IPS-18c (cell line): ENCODE data around the gene TTC28.

Experiments used
- H3K4me3 ChIP-seq: 2 replicates; pipeline ENCODE4 v1.7.0; 2013; ENCODE audit warnings: low read depth, mild to moderate bottlenecking, low read length, moderate library complexity; ENCODE audit not compliant: insufficient read depth
- H3K9me3 ChIP-seq: one replicate; pipeline ENCODE4 v1.6.1; 2013; ENCODE audit warnings: mild to moderate bottlenecking, low read length, moderate library complexity; ENCODE audit not compliant: control insufficient read depth, insufficient read depth

Gene TTC28

GRCh38 chr22:28268171-28268570 lies 411.5 kb downstream of the TTC28 start:
- Histone ChIP-seq H3K9me3 (no peaks in the 10 kb centered on the region), H3K4me3 (no peak overlapping the region)

GRCh38 chr22:28260619-28261018 lies 419.0 kb downstream of the TTC28 start:
- no peaks in the 10 kb centered on the region for H3K9me3 ChIP-seq
- no peak overlapping the region for H3K4me3 ChIP-seq

GRCh38 chr22:28259774-28260312 lies 419.8 kb downstream of the TTC28 start:
- Histone ChIP-seq H3K4me3 (no peak overlapping the region), H3K9me3 (no peaks in the 10 kb centered on the region)

GRCh38 chr22:28254396-28254795 lies 425.2 kb downstream of the TTC28 start:
- Histone ChIP-seq H3K9me3 (no peaks in the 10 kb centered on the region), H3K4me3 (no peak overlapping the region)

- Histone ChIP-seq H3K9me3 (no peaks in the 10 kb centered on the region), H3K4me3 (no peak overlapping the region)
Measured at GRCh38 chr22:28252539-28252938, 427.1 kb downstream of the TTC28 start.

- H3K4me3 ChIP-seq: no peak overlapping the region
Measured at GRCh38 chr22:28250036-28250695, 429.5 kb downstream of the TTC28 start.

GRCh38 chr22:28249402-28249801 lies 430.2 kb downstream of the TTC28 start:
- H3K9me3 ChIP-seq: no peaks in the 10 kb centered on the region

More at GRCh38 chr22:28250036-28250695, 429.5 kb downstream of the TTC28 start:
- H3K9me3 ChIP-seq: no peaks in the 10 kb centered on the region

GRCh38 chr22:28247667-28248363 lies 431.8 kb downstream of the TTC28 start:
- H3K4me3 ChIP-seq: no peak overlapping the region
- no peaks in the 10 kb centered on the region for H3K9me3 ChIP-seq

More at GRCh38 chr22:28249402-28249801, 430.2 kb downstream of the TTC28 start:
- H3K4me3 ChIP-seq: no peak overlapping the region

- Histone ChIP-seq H3K9me3 (no peaks in the 10 kb centered on the region), H3K4me3 (no peak overlapping the region)
Measured at GRCh38 chr22:28247136-28247535, 432.5 kb downstream of the TTC28 start.

GRCh38 chr22:28246397-28246796 lies 433.2 kb downstream of the TTC28 start:
- no peak overlapping the region for H3K4me3 ChIP-seq
- no peaks in the 10 kb centered on the region for H3K9me3 ChIP-seq

- no peak overlapping the region for H3K4me3 ChIP-seq
- H3K9me3 ChIP-seq: no peaks in the 10 kb centered on the region
Measured at GRCh38 chr22:28245579-28246224, 433.9 kb downstream of the TTC28 start.

GRCh38 chr22:28244757-28245156 lies 434.9 kb downstream of the TTC28 start:
- no peak overlapping the region for H3K4me3 ChIP-seq
- no peaks in the 10 kb centered on the region for H3K9me3 ChIP-seq

- H3K4me3 ChIP-seq: no peak overlapping the region
- H3K9me3 ChIP-seq: no peaks in the 10 kb centered on the region
Measured at GRCh38 chr22:28243539-28243938, 436.1 kb downstream of the TTC28 start.

- Histone ChIP-seq H3K4me3 (no peak overlapping the region), H3K9me3 (no peaks in the 10 kb centered on the region)
Measured at GRCh38 chr22:28241656-28242290, 437.9 kb downstream of the TTC28 start.

GRCh38 chr22:28239941-28240340 lies 439.7 kb downstream of the TTC28 start:
- Histone ChIP-seq H3K4me3 (no peak overlapping the region), H3K9me3 (no peaks in the 10 kb centered on the region)

- Histone ChIP-seq H3K9me3 (no peaks in the 10 kb centered on the region), H3K4me3 (no peak overlapping the region)
Measured at GRCh38 chr22:28237783-28238182, 441.9 kb downstream of the TTC28 start.

GRCh38 chr22:28237112-28237511 lies 442.5 kb downstream of the TTC28 start:
- Histone ChIP-seq H3K4me3 (no peak overlapping the region), H3K9me3 (no peaks in the 10 kb centered on the region)
